ENCODE data around the gene FKBP1A. TPM values are rescaled to one million over a fixed set of nuclear protein-coding genes. Genes with fewer than 3 reads are reported as not detected.

FKBP1A gene
- total RNA-seq, 1 donor from 2014 or later, result 128 TPM

DNA sequence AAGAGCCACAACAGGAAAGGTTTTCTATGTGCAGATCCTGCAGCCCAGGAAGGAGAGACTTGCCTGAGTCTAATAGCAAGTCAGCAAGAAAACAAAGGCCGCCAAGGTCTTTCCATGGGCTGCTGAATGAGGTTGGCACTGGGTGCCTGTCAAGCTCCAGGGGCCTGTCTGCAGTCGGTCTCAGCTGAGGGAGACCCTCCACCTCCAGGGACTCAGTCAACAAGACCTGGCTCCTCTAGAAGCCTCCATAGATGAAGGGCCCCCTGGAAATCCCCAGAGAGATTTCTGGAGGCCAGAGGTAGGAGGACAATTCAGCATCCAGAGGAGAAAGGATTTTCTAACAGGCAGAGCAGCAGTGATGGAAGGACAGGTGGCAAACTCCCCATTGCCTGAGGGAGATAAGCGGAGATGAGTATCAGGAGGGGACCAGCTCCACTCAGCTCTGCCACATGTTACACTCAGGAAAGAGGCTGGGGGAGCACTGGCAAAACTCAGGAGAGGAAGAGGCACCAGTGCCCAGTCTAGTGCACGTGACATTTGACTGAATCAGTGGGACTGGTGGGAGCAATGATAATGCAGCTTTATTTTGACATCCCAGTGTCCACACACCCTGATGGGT is 33.5 kb upstream of the FKBP1A start:
- intact Hi-C loops (cut with micrococcal nuclease), result no loop called here
- Mint-ChIP-seq H3K27me3 (peaks cover 2% of the 10 kb centered on the region), H3K4me1 (peaks cover 4% of the 10 kb centered on the region), H3K27ac (no peak overlapping the region), H3K4me3 (no peak overlapping the region), H3K9me3 (no peaks in the 10 kb centered on the region), H3K36me3 (ENCODE audit: low read depth) (no peaks in the 10 kb centered on the region)
- ATAC-seq (ENCODE audit: low read depth), result no peak
- POLR2A ChIA-PET, result no interaction called here
- CTCF ChIA-PET, result interaction anchor here (1.0 to 2.2 kb wide), 2 partner anchors 10 to 80 kb away, joined by 3 to 8 read pairs; no protein-coding TSS in a partner anchor
- DNase-seq, result no peak
- TF ChIP-seq, protein P1, sequence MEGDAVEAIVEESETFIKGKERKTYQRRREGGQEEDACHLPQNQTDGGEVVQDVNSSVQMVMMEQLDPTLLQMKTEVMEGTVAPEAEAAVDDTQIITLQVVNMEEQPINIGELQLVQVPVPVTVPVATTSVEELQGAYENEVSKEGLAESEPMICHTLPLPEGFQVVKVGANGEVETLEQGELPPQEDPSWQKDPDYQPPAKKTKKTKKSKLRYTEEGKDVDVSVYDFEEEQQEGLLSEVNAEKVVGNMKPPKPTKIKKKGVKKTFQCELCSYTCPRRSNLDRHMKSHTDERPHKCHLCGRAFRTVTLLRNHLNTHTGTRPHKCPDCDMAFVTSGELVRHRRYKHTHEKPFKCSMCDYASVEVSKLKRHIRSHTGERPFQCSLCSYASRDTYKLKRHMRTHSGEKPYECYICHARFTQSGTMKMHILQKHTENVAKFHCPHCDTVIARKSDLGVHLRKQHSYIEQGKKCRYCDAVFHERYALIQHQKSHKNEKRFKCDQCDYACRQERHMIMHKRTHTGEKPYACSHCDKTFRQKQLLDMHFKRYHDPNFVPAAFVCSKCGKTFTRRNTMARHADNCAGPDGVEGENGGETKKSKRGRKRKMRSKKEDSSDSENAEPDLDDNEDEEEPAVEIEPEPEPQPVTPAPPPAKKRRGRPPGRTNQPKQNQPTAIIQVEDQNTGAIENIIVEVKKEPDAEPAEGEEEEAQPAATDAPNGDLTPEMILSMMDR (IDR thresholded peaks at IDR 0.05), result no peak

DNA sequence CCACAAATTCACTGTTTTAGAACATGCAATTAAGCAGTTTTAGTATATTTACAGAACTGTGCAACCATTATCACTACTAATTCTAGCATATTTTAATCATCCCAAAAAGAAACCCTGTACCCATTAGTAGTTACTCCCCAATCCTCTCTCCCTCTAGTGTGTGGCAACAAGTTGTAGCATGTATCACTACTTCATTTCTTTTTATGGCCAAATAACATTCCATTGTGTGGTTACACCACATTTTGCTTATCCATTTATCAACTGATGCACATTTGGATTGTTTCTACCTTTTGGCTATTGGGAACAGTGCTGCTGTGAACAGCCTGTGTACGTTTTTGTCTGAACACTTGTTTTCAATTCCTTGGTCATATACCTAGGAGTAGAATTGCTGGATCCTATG is 31.5 kb upstream of the FKBP1A start:
- intact Hi-C loops (cut with micrococcal nuclease), result no loop called here
- ChIA-PET POLR2A (no interaction called here), CTCF (no interaction called here)
- DNase-seq, result no peak
- H3K9me3 Mint-ChIP-seq, result peaks cover 10% of the 10 kb centered on the region
- TF ChIP-seq, protein P1 (IDR thresholded peaks at IDR 0.05), result no peak
- no peaks in the 10 kb centered on the region for H3K27me3 Mint-ChIP-seq
- no peak for ATAC-seq (ENCODE audit: low read depth)
- peaks cover 4% of the 10 kb centered on the region for H3K36me3 Mint-ChIP-seq (ENCODE audit: low read depth)
- no peak overlapping the region for H3K27ac Mint-ChIP-seq
- H3K4me1 Mint-ChIP-seq, result no peaks in the 10 kb centered on the region
- no peak overlapping the region for H3K4me3 Mint-ChIP-seq

DNA sequence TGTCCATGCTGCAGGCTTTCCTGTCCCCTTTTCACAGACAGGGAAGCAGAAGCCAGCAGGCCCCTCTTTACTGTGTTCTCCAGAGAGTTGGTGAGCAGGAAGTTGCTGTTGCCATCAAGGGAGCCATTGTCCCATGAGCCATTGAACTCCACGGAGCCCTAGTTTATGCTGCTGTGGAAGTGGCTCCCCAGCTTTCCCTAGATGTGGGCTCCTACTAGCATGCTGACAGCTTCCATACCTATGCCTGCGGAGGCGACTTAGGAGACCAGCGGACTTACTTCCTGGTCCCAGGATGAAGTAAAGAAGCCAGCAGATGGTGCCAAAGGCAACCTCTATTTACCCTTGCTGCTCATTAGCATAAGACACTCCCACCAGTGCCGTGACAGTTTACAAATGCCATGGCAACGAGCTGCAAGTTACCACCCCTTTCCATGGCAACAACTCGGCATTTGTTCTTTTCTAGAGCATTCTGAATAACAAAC is 30.8 kb upstream of the FKBP1A start:
- no peaks in the 10 kb centered on the region for H3K4me1 Mint-ChIP-seq
- no peak overlapping the region for H3K4me3 Mint-ChIP-seq
- ATAC-seq (ENCODE audit: low read depth) (no peak), DNase-seq (no peak)
- TF ChIP-seq, protein P1 (IDR thresholded peaks at IDR 0.05), result no peak
- no peak overlapping the region for H3K27ac Mint-ChIP-seq
- intact Hi-C loops (cut with micrococcal nuclease), result no loop called here
- H3K27me3 Mint-ChIP-seq, result no peaks in the 10 kb centered on the region
- POLR2A ChIA-PET, result no interaction called here
- peaks cover 14% of the 10 kb centered on the region for H3K9me3 Mint-ChIP-seq
- peaks cover 6% of the 10 kb centered on the region for H3K36me3 Mint-ChIP-seq (ENCODE audit: low read depth)
- CTCF ChIA-PET, result no interaction called here

DNA sequence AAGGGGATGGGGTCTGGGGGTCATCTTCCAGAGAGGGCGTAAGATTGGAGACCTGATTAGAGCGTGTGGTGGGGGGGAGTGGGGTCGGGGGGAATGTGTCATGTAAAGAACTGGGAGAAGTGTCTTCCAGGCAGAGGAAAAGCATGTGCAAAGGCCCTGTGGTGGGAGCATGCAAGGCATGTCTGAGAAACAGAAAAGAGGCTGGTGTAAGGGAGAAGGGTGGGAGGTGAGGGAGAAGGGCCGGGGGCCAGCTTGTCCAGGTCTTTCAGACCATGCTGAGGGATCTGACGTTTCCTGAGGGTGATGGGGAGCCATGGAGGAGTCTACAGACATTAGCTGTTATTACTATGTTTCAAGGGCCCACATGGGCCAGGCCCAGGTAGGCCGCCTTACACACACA is 30.4 kb upstream of the FKBP1A start:
- peaks cover 1% of the 10 kb centered on the region for H3K27me3 Mint-ChIP-seq
- DNase-seq, result no peak
- peaks cover 15% of the 10 kb centered on the region for H3K9me3 Mint-ChIP-seq
- intact Hi-C loops (cut with micrococcal nuclease), result no loop called here
- H3K27ac Mint-ChIP-seq, result no peak overlapping the region
- ATAC-seq (ENCODE audit: low read depth), result no peak
- CTCF ChIA-PET, result no interaction called here
- H3K4me1 Mint-ChIP-seq, result no peaks in the 10 kb centered on the region
- TF ChIP-seq, protein P1 (IDR thresholded peaks at IDR 0.05), result no peak
- H3K36me3 Mint-ChIP-seq (ENCODE audit: low read depth), result peaks cover 6% of the 10 kb centered on the region
- POLR2A ChIA-PET, result no interaction called here
- H3K4me3 Mint-ChIP-seq, result no peak overlapping the region

DNA sequence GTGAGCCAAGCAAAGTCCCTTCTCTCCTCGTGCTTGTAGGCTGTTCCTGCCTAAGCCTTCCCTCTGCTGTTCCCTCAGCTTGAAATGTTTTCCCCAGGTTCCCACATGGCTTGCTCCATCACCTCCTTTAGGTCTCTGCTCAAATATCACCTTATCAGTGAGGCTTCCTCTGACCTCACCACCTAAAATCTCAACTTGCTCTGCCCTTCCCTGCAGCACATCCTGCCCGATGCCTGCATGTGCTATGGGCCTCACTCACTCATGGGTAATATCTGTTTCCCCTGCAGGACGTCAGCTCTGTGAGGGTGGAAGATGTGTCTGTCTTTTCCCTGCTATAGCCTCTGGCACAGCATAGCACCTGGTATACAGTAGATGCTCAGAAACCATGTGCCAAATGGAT is 29.9 kb upstream of the FKBP1A start:
- ChIA-PET POLR2A (no interaction called here), CTCF (no interaction called here)
- peaks cover 15% of the 10 kb centered on the region for H3K9me3 Mint-ChIP-seq
- peaks cover 2% of the 10 kb centered on the region for H3K27me3 Mint-ChIP-seq
- no peak overlapping the region for H3K4me3 Mint-ChIP-seq
- no peak overlapping the region for H3K27ac Mint-ChIP-seq
- DNase-seq (no peak), ATAC-seq (ENCODE audit: low read depth) (no peak)
- no peaks in the 10 kb centered on the region for H3K4me1 Mint-ChIP-seq
- TF ChIP-seq, protein P1 (IDR thresholded peaks at IDR 0.05), result no peak
- intact Hi-C loops (cut with micrococcal nuclease), result no loop called here
- H3K36me3 Mint-ChIP-seq (ENCODE audit: low read depth), result peaks cover 6% of the 10 kb centered on the region

Measured in activated B cell treated with CpG ODN at 0.5 μM for 24 hours (primary cell).